WERI-Rb-1 (cell line): Measurements from ENCODE around the gene SNAP91.
A peak's percentile ranks its signal among the peaks of the same experiment; 100 is the strongest.

Experiments used
- DNase-seq: peaks from one replicate; pipeline ENCODE4 v3.0.0-alpha.2; 2020
- H3K27ac ChIP-seq: fragments of 250-450 bp; sonication (Bioruptor Pico); 2 replicates; pipeline ENCODE4 v1.5.1; 2020; ENCODE audit warnings: mild to moderate bottlenecking, moderate library complexity
- H3K27me3 ChIP-seq: fragments of 250-450 bp; sonication (Bioruptor Pico); 2 replicates; pipeline ENCODE4 v1.5.1; 2021; ENCODE audit warnings: mild to moderate bottlenecking, low read depth, moderate library complexity; ENCODE audit not compliant: insufficient read depth, severe bottlenecking
- H3K36me3 ChIP-seq: fragments of 250-450 bp; sonication (Bioruptor Pico); 2 replicates; pipeline ENCODE4 v1.5.1; 2020; ENCODE audit warnings: mild to moderate bottlenecking, moderate library complexity
- H3K4me3 ChIP-seq: 2 replicates; pipeline ENCODE4 v1.5.1; 2011; ENCODE audit warnings: low read depth, mild to moderate bottlenecking, control low read depth, low read length
- H3K9me3 ChIP-seq: fragments of 250-450 bp; sonication (Bioruptor Pico); 2 replicates; pipeline ENCODE4 v1.5.1; 2021; ENCODE audit warnings: mild to moderate bottlenecking, moderate library complexity; ENCODE audit not compliant: severe bottlenecking
- CTCF ChIP-seq: IDR thresholded peaks from 2 replicates; pipeline ENCODE4 v1.5.1; 2011; ENCODE audit warnings: low read depth, mild to moderate bottlenecking, control low read depth, inconsistent platforms, low read length

Gene SNAP91

GRCh38 chr6:83511901-83512681 lies 196.8 kb downstream of the SNAP91 start, which contains the start of gene PRSS35:
Gene PRSS35, plus strand, starts transcription at chr6:83512534. Its CDS starts 10,908 bp downstream, at chr6:83523442.
- peak; percentile 72 for DNase-seq
- Histone ChIP-seq H3K36me3 (no peaks in the 10 kb centered on the region), H3K27me3 (no peaks in the 10 kb centered on the region), H3K9me3 (no peaks in the 10 kb centered on the region), H3K27ac (no peak within 1 kb of the TSS), H3K4me3 (peak within 1 kb of the TSS; percentile 58)
- TF ChIP-seq CTCF: peak; percentile 93

GRCh38 chr6:83511266-83511665 lies 197.6 kb downstream of the SNAP91 start:
- H3K27me3 ChIP-seq: no peaks in the 10 kb centered on the region

GRCh38 chr6:83510791-83511190 lies 198.1 kb downstream of the SNAP91 start:
- no peak for TF ChIP-seq CTCF
- Histone ChIP-seq H3K9me3 (no peaks in the 10 kb centered on the region), H3K27ac (no peak overlapping the region), H3K4me3 (no peak overlapping the region), H3K27me3 (no peaks in the 10 kb centered on the region), H3K36me3 (no peaks in the 10 kb centered on the region)
- DNase-seq: no peak

More at GRCh38 chr6:83511266-83511665, 197.6 kb downstream of the SNAP91 start:
- no peak overlapping the region for H3K27ac ChIP-seq
- no peak for TF ChIP-seq CTCF
- H3K36me3 ChIP-seq: no peaks in the 10 kb centered on the region
- no peak overlapping the region for H3K4me3 ChIP-seq
- no peak for DNase-seq
- H3K9me3 ChIP-seq: no peaks in the 10 kb centered on the region

GRCh38 chr6:83509441-83509840 lies 199.5 kb downstream of the SNAP91 start:
- Histone ChIP-seq H3K27ac (no peak overlapping the region), H3K9me3 (no peaks in the 10 kb centered on the region), H3K4me3 (no peak overlapping the region), H3K36me3 (no peaks in the 10 kb centered on the region), H3K27me3 (no peaks in the 10 kb centered on the region)
- no peak for DNase-seq
- no peak for TF ChIP-seq CTCF

GRCh38 chr6:83505356-83505755 lies 203.5 kb downstream of the SNAP91 start:
- no peaks in the 10 kb centered on the region for H3K36me3 ChIP-seq
- no peaks in the 10 kb centered on the region for H3K9me3 ChIP-seq
- no peak for TF ChIP-seq CTCF
- no peak overlapping the region for H3K4me3 ChIP-seq
- H3K27ac ChIP-seq: no peak overlapping the region
- H3K27me3 ChIP-seq: no peaks in the 10 kb centered on the region
- DNase-seq: no peak
